IPS-11a (cell line): ENCODE results near the gene GOLGA2.
A peak's percentile ranks its signal among the peaks of the same experiment; 100 is the strongest.
"Not testable (repeated sequence)": the region's sequence is repeated elsewhere in the genome, so short reads cannot be mapped to it uniquely, and the experiment has no call there.

ENCODE experiments used
- H3K4me3 ChIP-seq: one replicate; pipeline ENCODE4 v1.5.1; 2013; ENCODE audit warnings: low read depth, low read length, control low read depth

Gene GOLGA2

DNA sequence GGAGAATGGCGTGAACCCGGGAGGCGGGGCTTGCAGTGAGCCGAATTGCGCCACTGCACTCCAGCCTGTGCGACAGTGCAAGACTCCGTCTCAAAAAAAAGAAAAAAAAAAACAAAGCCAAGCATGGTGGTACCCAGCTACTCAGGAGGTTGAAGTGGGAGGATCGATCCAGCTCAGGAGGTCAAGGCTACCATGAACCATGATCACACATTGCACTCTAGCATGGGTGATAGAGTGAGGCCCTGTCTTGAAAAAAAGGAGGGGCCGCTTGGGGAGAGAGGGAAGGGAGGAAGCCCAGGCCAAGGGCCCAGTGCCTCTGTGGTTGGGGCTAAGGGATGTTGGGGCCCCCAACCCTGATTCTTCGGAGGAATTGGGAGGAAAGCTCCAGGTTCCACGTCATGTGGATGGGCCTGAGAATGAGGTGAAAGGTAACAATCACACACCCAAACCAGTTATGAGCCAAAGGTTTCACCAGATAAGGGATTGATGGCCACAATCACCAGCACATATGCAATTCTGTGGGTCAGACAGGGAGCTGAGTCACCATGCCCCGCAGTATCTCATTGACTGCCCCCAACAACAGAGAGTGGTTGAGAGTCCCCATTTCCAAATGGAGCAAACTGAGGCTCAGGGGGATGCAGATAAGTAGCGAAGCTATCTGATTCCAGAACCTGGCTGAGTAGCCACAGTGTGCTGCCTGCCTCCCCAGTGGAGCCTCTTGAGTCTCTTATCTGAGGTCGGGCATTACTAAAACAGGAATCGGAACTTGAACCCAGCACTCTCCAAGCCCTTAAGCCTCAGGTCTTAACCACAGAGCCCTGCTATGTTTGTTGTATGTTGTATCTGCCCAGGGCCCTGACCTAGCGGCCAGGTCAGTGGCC is 20.8 kb upstream of the GOLGA2 start:
- H3K4me3 ChIP-seq = no peak overlapping the region

DNA sequence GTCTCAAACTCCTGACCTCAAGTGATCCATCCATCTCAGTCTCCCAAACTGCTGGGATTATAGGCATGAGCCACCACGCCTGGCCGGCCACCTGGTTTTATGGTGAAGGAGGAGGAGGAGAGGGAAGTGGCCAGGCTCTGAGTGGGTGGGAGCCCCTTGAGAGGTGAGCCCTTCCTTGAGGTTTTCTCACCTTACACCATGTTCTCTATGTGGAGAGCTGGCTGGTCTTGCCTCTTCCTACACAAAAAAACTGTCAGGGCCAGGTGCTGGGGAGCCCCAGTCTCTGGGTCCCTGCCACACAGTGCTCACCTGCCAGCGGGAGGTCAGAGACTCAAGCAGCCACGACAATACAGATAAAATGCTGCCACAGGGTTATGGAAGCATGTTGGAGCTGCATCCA is 18.3 kb upstream of the GOLGA2 start:
- no peak overlapping the region for H3K4me3 ChIP-seq

GRCh38 chr9:128293091-128293490 is 17.3 kb upstream of the GOLGA2 start:
- no peak overlapping the region for H3K4me3 ChIP-seq

GRCh38 chr9:128292009-128292408 is 16.2 kb upstream of the GOLGA2 start:
- H3K4me3 ChIP-seq = no peak overlapping the region

DNA sequence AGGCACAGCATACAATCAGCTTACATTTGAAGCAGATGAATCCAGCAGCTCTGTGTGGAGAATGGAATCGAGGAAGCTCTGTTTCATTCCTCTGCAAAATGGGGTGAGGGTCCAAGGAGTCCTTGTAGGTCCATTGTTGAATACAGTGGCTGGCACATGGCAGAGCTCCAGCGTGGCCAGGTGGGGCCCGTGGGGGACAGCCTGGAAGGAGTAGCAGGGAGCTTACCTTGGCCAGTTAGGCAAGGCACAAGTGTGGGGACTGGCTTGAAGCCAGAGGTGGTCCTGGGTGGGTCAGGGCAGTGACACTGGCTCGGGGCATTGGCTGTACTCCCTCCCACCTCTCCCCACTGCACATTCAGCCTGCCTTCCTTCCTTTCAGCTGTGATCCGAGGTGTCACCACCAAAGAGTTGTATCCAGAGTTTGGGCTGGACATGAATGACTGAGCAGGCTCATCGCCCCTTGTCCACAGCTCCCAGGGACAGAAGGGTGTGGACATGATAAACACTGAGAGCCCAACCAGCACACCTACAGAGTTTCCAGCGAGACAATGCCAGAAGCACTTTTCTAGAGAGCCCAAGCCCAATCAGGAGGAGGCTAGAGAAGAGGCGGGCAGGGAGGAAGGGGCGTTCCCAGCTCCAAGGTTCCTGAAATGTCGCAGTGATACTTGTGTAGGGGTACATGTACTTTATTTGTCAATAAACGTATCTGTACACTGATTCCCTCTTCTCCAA is 12.6 kb upstream of the GOLGA2 start:
- no peak overlapping the region for H3K4me3 ChIP-seq

DNA sequence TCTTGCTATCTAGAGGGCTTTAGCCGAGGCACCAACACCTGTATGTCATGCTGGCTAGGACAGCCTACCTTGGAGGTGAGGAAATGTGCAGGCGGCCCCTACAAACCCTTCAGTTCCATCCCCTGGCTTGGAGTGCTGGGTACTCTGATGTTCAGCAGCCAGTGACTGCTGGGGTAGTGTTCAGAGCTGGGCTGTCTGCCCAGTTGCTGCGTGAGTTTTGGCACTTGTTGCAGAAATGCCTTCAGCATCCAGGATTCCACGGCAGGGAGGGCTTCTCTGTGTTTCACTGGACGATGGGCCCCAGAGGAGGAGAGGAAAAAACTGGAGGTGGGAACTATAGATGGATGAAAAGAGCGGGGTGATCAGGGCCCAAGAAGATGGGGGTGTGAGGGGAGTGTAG is 10.6 kb upstream of the GOLGA2 start:
- no peak overlapping the region for H3K4me3 ChIP-seq

- H3K4me3 ChIP-seq = no peak overlapping the region
Measured at GRCh38 chr9:128285033-128285784, 9.4 kb upstream of the GOLGA2 start.

GRCh38 chr9:128282500-128282899 is 6.7 kb upstream of the GOLGA2 start:
- H3K4me3 ChIP-seq = no peak overlapping the region

GRCh38 chr9:128280084-128280622 is 4.3 kb upstream of the GOLGA2 start:
- no peak overlapping the region for H3K4me3 ChIP-seq

DNA sequence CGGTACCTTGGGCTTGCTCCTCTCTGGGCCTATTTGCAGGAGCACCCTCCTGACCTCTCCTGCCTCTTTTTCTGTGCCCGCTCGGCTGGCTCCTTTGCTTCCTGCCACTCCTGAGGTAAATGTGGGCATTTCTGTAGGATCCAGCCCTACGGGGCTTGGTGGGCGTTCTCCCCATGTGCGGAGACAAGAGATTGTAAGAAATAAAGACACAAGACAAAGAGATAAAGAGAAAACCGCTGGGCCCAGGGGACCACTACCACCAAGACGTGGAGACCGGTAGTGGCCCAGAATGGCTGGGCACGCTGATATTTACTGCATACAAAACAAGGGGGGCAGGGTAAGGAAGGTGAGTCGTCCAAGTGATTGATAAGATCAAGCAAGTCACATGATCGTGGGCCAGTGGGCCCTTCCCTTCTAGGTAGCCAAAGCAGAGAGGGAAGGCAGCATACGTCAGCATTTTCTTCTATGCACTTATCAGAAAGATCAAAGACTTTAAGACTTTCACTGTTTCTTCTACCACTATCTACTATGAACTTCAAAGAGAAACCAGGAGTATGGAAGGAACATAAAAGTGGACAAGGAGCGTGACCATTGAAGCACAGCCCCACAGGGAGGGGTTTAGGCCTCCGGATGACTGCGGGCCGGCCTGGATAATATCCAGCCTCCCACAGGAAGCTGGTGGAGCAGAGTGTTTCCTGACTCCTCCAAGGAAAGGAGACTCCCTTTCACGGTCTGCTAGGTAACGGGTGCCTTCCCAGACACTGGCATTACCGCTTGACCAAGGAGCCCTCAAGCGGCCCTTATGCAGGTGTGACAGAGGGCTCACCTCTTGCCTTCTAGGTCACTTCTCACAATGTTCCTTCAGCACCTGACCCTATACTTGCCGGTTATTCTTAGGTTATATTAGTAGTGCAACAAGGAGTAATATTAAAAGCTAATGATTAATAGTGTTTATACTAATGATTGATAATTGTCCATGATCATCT is 3.6 kb upstream of the GOLGA2 start:
- not testable (repeated sequence) for H3K4me3 ChIP-seq

DNA sequence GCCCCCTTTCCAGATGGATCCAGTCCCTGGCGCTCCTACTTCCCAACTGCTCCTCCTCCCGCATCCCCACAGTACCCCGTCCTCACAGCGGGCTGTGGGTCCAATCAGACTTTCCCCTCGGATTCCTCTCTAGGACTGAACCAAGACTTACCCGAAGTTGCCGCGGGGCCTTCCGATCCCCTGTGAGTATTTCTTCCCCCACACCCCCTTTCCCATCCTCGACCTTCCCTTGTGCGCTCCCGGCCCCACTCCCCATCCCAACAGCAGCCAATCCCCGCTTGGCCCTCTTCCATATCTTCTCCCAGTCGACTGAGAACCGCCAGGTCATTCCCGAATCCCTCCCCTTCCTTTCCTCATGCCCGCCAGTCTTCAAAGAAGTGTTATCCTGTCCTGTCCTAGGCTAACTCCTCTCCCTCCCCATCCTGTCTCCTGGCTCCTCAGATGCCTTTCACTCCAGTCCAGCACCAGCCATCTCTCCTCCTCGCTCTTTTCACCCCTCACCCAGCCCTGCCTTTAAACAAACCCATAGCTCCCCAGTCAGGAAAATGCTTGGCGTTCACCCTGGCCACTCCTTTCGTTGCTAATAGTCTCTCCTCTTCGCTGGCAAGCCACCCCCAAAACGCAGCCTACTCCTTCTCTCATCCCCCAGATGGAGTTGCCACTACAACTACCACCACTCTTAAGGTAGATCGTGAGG is 915 bp upstream of the GOLGA2 start:
- H3K4me3 ChIP-seq = peak overlapping the region; percentile 82

- H3K4me3 ChIP-seq = peak within 1 kb of the TSS; percentile 82
Measured at GRCh38 chr9:128276008-128276573, 284 bp upstream of the GOLGA2 start, which contains the start of gene SWI5. Gene SWI5 (plus strand): TSS chr9:128276276.

DNA sequence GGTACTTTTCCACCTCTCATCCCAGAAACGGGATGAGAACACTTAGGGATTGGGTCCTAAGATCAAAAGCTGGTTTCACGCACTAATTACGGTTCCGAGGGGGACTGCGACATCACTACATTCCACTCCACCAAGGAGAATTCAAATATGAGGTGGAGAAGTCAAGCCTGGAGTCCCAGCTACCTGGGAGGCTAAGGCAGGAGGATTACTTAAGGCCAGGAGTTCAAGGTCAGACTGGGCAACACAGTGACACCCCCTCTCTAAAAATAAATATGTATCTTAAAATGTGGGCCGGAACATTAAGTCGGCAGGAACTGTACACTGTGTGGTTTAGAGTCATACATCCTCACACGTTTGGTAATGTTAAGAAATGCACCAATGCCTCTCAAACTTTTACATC is 1.6 kb downstream of the GOLGA2 start:
- H3K4me3 ChIP-seq = no peak overlapping the region

GRCh38 chr9:128271512-128271911 is 4.3 kb downstream of the GOLGA2 start:
- H3K4me3 ChIP-seq = no peak overlapping the region

DNA sequence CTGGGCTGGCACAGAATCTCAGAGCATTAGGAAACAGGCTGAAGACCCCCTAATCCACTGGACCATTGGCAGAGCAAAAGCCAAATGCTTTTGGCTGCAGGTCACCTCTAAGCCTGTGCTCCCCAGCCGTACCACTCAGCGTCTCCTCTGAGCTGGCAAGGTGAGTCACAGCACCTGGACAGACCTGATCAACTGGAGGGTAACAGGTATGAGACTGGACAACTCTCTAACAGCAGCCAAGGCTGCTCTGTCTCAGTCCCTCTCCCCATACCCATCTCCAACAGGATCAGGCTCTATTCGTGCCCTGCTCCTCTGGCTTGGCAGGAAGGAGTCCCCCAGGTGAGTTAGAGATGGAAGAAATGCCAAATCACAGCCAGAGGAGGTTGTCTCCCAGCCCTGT is 4.7 kb downstream of the GOLGA2 start:
- no peak overlapping the region for H3K4me3 ChIP-seq

DNA sequence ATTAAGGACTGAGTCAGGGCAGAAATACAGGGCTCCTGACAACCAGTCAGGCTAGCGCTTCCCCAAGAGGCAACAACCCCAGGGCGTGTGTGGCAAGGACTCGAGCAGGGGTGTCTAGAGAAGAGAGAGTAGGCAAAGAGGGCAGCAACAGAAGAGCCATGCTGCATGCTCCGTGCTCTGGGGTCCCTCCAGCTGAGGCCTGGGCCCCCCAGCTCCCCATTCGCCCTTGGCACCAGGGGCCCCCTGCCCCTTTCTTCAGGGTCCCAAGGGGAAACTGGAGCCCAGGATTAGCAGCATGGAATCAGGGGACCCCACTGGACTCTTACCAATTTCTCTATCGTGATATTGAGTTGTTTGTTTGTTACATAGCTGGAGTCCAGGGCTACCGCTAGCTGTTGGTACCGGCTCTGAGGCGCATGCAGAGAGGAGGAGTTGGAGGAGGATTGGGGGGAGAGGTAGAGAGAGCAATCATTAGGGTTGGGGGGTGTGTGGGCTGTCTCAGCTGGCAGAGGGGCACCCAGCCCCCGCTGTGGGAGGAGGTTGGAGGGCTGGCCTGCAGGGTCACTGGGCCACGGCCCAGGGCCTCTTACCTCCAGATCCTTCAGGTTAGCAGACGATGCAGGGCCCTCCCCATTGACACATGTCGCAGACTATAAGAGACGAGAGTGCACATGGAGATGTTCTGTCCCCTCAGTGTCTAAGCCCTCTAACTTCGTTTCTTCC is 8.8 kb downstream of the GOLGA2 start:
- no peak overlapping the region for H3K4me3 ChIP-seq

DNA sequence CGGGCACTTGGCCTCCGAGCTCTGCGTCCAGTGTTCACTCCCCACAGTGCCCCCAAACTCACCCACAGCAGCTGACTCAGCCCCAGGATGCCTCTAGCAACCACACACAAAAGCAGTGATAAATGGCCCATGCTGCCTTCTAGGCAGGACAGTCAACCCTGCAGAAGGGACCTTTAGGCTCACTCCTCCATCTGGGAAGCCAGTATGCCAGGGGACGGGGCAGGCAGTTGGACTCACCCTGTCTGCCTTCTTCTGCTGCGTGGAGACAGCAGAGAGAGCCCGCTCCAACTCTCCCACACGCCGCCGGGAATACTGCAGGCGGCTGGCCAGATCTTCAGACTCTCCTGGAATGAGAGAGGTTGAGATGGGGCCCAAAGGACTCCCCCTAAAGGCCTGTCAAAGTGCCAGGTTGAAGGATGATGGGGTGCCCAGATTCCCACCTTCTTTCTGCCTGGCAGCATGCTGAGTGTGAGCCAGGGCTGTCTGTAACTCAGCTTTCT is 10.4 kb downstream of the GOLGA2 start:
- H3K4me3 ChIP-seq = no peak overlapping the region

DNA sequence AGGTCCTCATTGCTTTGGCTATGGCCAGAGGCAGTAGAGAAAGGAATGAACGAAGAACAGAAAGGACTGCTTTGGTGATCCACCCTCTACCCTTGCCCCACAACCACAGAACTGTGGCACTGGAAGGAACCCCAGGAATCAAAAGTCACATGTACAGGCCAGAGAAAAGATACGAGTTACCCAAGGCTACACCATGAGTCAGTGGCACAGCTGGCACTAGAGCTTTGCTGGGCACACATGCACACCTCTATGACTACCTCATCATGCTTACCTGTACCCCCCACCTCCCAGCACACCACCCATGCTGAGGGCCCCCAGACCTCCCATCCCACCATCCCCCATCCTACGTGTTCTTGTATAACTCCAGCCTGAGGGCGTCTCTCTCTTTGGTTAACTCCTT is 13.1 kb downstream of the GOLGA2 start:
- H3K4me3 ChIP-seq = no peak overlapping the region
